Left lung (tissue), 10 donors: ENCODE results near the gene DCXR. TPM values are rescaled to one million over a fixed set of nuclear protein-coding genes. Genes with fewer than 3 reads are reported as not detected.
"Not testable (repeated sequence)": the region's sequence is repeated elsewhere in the genome, so short reads cannot be mapped to it uniquely, and the experiment has no call there.

ENCODE experiments used
- ATAC-seq: fragments of 200-7000 bp; cut with Tn5 transposase; one replicate; pipeline ENCODE4 v1.9.1; 2020; ENCODE audit warnings: moderate library complexity
- DNase-seq, 4 donors: peaks; one replicate each; pipeline ENCODE4 v3.0.0-alpha.2; 2013 to 2020
- H3K27ac ChIP-seq, 2 donors: fragments of 200-600 bp; sonication (generic) in 1 of 2; one replicate each; pipeline versions ENCODE4 v1.5.0 to v1.8.0; 2020 to 2021
- H3K27me3 ChIP-seq, 2 donors: fragments of 200-600 bp; sonication (generic) in 1 of 2; one replicate each; pipeline versions ENCODE4 v1.5.0 to v1.8.0; 2020 to 2021
- H3K36me3 ChIP-seq, 2 donors: fragments of 200-600 bp; sonication (generic) in 1 of 2; one replicate each; pipeline versions ENCODE4 v1.5.0 to v1.8.0; 2020 to 2021
- H3K4me1 ChIP-seq, 2 donors: fragments of 200-600 bp; one replicate each; pipeline ENCODE4 v1.8.0; 2021
- H3K4me3 ChIP-seq, 2 donors: fragments of 200-600 bp; sonication (generic) in 1 of 2; one replicate each; pipeline versions ENCODE4 v1.5.0 to v1.8.0; 2020 to 2021; ENCODE audit warnings: mild to moderate bottlenecking in 1 of 2
- H3K9me3 ChIP-seq, 2 donors: fragments of 200-600 bp; sonication (generic) in 1 of 2; one replicate each; pipeline versions ENCODE4 v1.5.0 to v1.8.0; 2020 to 2021
- CTCF ChIP-seq, 2 donors: fragments of 200-600 bp; sonication (generic) in 1 of 2; IDR thresholded peaks; one replicate each; pipeline versions ENCODE4 v1.5.0 to v1.8.0; 2021; ENCODE audit warnings: antibody characterized with exemption in 2 of 2
- intact Hi-C, 2 donors: fragments of 100-400 bp; cut with DNase I; formaldehyde crosslinking; loops; one replicate each; pipeline versions ENCODE4 v1.11.2 to v1.14.2; 2022
- polyA plus RNA-seq, 6 donors: library from polyadenylated mRNA; unstranded; fragments of 120-200 nt; gene quantifications; one replicate each; pipeline ENCODE4 v1.2.1, GENCODE V29; 2013; ENCODE audit not compliant: insufficient read length in 6 of 6
- total RNA-seq, 2 donors: library from RNA; stranded (reverse); fragmentation: NEBNext Ultra II Directional; extraction: Animal tissue kit (Norgen Biotek cat#: 25700); gene quantifications; one replicate each; pipeline ENCODE4 v1.2.1, GENCODE V29; 2021
- donor health status: DM: no; HTN: yes; CAD: no.
- donor health status: DM: no; HTN: no; CAD: no.

DCXR gene
- total and polyA plus RNA-seq, 8 donors = 56.0 to 152 (median 79.4) TPM

GRCh38 chr17:82042649-82043048, 5.2 kb upstream of the DCXR start:
- Histone ChIP-seq H3K9me3 (no peaks in the 10 kb centered on the region), H3K4me3 (no peak overlapping the region), H3K27me3 (no peaks in the 10 kb centered on the region), H3K27ac (no peak overlapping the region), H3K4me1 (peaks cover 4 to 9% of the 10 kb centered on the region in 2 donors), H3K36me3 (peaks cover 0 to 13% of the 10 kb centered on the region in 2 donors)
- DNase-seq (no peak), ATAC-seq (no peak)
- intact Hi-C loops = no loop called here
- no peak for TF ChIP-seq CTCF (IDR thresholded peaks at IDR 0.05)

- TF ChIP-seq CTCF (IDR thresholded peaks at IDR 0.05) = no peak
- Histone ChIP-seq H3K4me1 (peaks cover 10 to 19% of the 10 kb centered on the region in 2 donors), H3K4me3 (no peak overlapping the region), H3K9me3 (no peaks in the 10 kb centered on the region), H3K27ac (no peak overlapping the region), H3K27me3 (no peaks in the 10 kb centered on the region), H3K36me3 (no peaks in the 10 kb centered on the region)
- intact Hi-C loops = no loop called here
- ATAC-seq (no peak), DNase-seq (no peak)
These were observed 3.8 kb upstream of the DCXR start for GRCh38 chr17:82041144-82041814.

DNA sequence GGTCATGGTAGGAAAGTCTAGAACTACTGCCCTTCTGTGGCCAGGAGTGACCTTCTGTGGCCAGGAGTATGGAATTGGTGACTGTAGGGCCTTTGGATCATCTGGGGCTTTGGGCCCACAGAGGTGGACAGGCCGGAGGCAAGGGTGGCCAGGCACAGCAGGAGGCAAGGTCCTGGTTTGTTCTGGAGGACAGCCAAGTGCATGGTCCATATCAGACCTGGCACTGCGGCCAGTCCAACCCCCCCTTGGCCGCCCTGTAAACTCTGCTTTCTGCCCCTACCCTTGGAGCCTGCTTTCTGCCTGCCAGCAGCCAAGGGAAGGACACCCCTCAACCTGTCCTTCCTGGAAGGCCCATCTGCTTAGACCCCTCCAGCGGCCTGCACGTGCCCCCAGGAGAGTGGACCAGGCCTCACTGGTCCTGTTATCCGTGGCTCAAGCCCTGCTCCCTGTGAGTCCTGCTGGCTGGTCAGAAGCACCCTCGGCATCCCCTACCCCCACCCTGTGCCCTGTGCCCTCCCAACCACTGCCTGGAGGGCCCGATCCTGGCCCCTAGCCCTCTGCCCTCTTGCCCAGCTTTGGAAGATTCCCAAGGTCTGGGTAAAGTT, 2.3 kb upstream of the DCXR start:
- Histone ChIP-seq H3K27ac (no peak overlapping the region), H3K9me3 (no peaks in the 10 kb centered on the region), H3K4me3 (no peak overlapping the region), H3K36me3 (no peaks in the 10 kb centered on the region), H3K27me3 (no peaks in the 10 kb centered on the region), H3K4me1 (peaks cover 13 to 26% of the 10 kb centered on the region in 2 donors)
- ATAC-seq (no peak), DNase-seq (no peak)
- TF ChIP-seq CTCF (IDR thresholded peaks at IDR 0.05) = no peak
- intact Hi-C loops = no loop called here

GRCh38 chr17:82038796-82039409, 1.4 kb upstream of the DCXR start:
- ATAC-seq, intact Hi-C loops: not testable (repeated sequence)

GRCh38 chr17:82037889-82038195, 345 bp upstream of the DCXR start:
- TF ChIP-seq CTCF (IDR thresholded peaks at IDR 0.05) = no peak
- peaks cover 0 to under 1% of the 10 kb centered on the region in 2 donors for H3K27me3 ChIP-seq
- peaks cover 13 to 27% of the 10 kb centered on the region in 2 donors for H3K4me1 ChIP-seq
- no peaks in the 10 kb centered on the region for H3K9me3 ChIP-seq
- DNase-seq (no peak), ATAC-seq (no peak)
- peak overlapping the region; percentile 96 for H3K27ac ChIP-seq
- H3K4me3 ChIP-seq = peak overlapping the region; percentile 67 to 78
- intact Hi-C loops = no loop called here
- H3K36me3 ChIP-seq = no peaks in the 10 kb centered on the region

More at GRCh38 chr17:82038796-82039409, 1.4 kb upstream of the DCXR start:
- not testable (repeated sequence) for H3K4me3 ChIP-seq, H3K27ac ChIP-seq, H3K9me3 ChIP-seq, DNase-seq, H3K27me3 ChIP-seq, H3K36me3 ChIP-seq
- peaks cover 13 to 26% of the 10 kb centered on the region in 2 donors for H3K4me1 ChIP-seq
